K562 (cell line): ENCODE results near the gene DDX41. TPM values are rescaled to one million over a fixed set of nuclear protein-coding genes. Genes with fewer than 3 reads are reported as not detected.

Experiments used
- ATAC-seq: fragments of 200-7000 bp; cut with Tn5 transposase; 3 replicates; pipeline ENCODE4 v1.9.1; 2020; ENCODE audit warnings: moderate library complexity
- BruUV-seq: library from RNA; stranded (reverse); fragments of 400-500 nt; replicated peaks from 2 replicates; lab custom pipeline; 2021; lab: Mats Ljungman, UMichigan
- CTCF ChIA-PET: fragments of 300-600 bp; formaldehyde crosslinking; extraction: SDS; loops from one replicate; lab custom pipeline; 2021; ENCODE audit warnings: low intra/inter-chr PET ratio; lab: Yijun Ruan, JAX
- POLR2A ChIA-PET: fragments of 300-600, 350-650 bp; sonication (Branson Sonifier 250); formaldehyde crosslinking; extraction: SDS; loops from one replicate; lab custom pipeline; 2021; ENCODE audit warnings: antibody characterized with exemption, inconsistent platforms; lab: Yijun Ruan, JAX
- DNase-seq, 4 experiments: peaks; one replicate each; pipeline versions ENCODE4 v3.0.0 to v3.0.0-alpha.2; 2011 to 2018; ENCODE audit warnings: low spot score in 3 of 4, mixed read lengths in 3 of 4; ENCODE audit errors: extremely low read depth in 1 of 4
- FAIRE-seq: peaks from 2 replicates; lab custom pipeline; 2011; peaks lifted over from hg19 to GRCh38; lab: Jason Lieb, UNC
- H2AFZ ChIP-seq: 2 replicates; pipeline ENCODE4 v1.6.0; 2011; ENCODE audit warnings: low read depth, low read length, control low read depth, inconsistent platforms
- H3K27ac ChIP-seq: fragments of 200-600 bp; 3 replicates; pipeline ENCODE4 v1.8.0; 2011; ENCODE audit warnings: low read depth, mild to moderate bottlenecking, control low read depth, inconsistent platforms, low read length, moderate library complexity, mixed read lengths; ENCODE audit errors: extremely low read depth
- H3K27me3 ChIP-seq, 2 experiments: fragments of 300-600 bp in 1 of 2; 2 replicates in 1 of 2; 3 replicates in 1 of 2; pipeline versions ENCODE4 v1.6.0 to v1.8.0; 2011; ENCODE audit warnings: inconsistent platforms in 2 of 2, low read length in 2 of 2, mild to moderate bottlenecking in 1 of 2, mixed read lengths in 1 of 2, moderate library complexity in 1 of 2; ENCODE audit not compliant: control insufficient read depth in 2 of 2, insufficient read depth in 2 of 2
- H3K36me3 ChIP-seq: fragments of 300-600 bp; 3 replicates; pipeline ENCODE4 v1.8.0; 2011; ENCODE audit warnings: mild to moderate bottlenecking, low read length, inconsistent platforms; ENCODE audit not compliant: control insufficient read depth, insufficient read depth
- H3K4me1 ChIP-seq, 2 experiments: fragments of 200-600 bp in 1 of 2; replicated peaks in 1 of 2; 2 replicates in 1 of 2; 3 replicates in 1 of 2; pipeline versions ENCODE4 v1.5.1 to v1.8.0; 2011; ENCODE audit warnings: inconsistent platforms in 2 of 2, low read length in 2 of 2, mild to moderate bottlenecking in 1 of 2, mixed read lengths in 1 of 2, moderate library complexity in 1 of 2; ENCODE audit not compliant: control insufficient read depth in 2 of 2, insufficient read depth in 2 of 2
- H3K4me2 ChIP-seq: 2 replicates; pipeline ENCODE4 v1.6.1; 2011; ENCODE audit warnings: low read length, control low read depth, inconsistent platforms, mixed read lengths; ENCODE audit not compliant: insufficient read depth
- H3K4me3 ChIP-seq: fragments of 200-600 bp; sonication (generic), shearing (Covaris generic); 2 replicates; pipeline ENCODE4 v1.5.1; 2016; ENCODE audit warnings: control low read depth, inconsistent platforms
- H3K79me2 ChIP-seq: fragments of 200-600 bp; 3 replicates; pipeline ENCODE4 v1.8.0; 2011; ENCODE audit warnings: low read length, inconsistent platforms; ENCODE audit not compliant: control insufficient read depth, insufficient read depth
- H3K9ac ChIP-seq, 2 experiments: 2 replicates each; pipeline versions ENCODE4 v1.6.0 to v1.6.1; 2011; ENCODE audit warnings: low read depth in 2 of 2, low read length in 2 of 2, control low read depth in 1 of 2, inconsistent platforms in 1 of 2, mild to moderate bottlenecking in 1 of 2, mixed read lengths in 1 of 2; ENCODE audit not compliant: insufficient read depth in 1 of 2
- H3K9me1 ChIP-seq: one replicate; pipeline ENCODE4 v1.6.0; 2011; ENCODE audit warnings: inconsistent platforms, mild to moderate bottlenecking, low read length, moderate library complexity; ENCODE audit not compliant: control insufficient read depth, insufficient read depth
- H3K9me3 ChIP-seq: replicated peaks from 2 replicates; pipeline ENCODE4 v1.5.1; 2011; ENCODE audit warnings: low read depth, low read length, inconsistent platforms; ENCODE audit not compliant: control insufficient read depth, insufficient read depth
- H4K20me1 ChIP-seq: replicated peaks from 2 replicates; pipeline ENCODE4 v1.6.1; 2011; ENCODE audit warnings: low read length, inconsistent platforms, mixed read lengths; ENCODE audit not compliant: control insufficient read depth, insufficient read depth
- CBX8 ChIP-seq: fragments of 200-600 bp; sonication (generic); IDR thresholded peaks from 2 replicates; pipeline ENCODE4 v1.6.1; 2012; ENCODE audit warnings: borderline replicate concordance, mixed run types, low read depth, mild to moderate bottlenecking, moderate library complexity, mixed read lengths, low read length, control low read depth, inconsistent platforms; ENCODE audit not compliant: poor library complexity, severe bottlenecking; ENCODE audit errors: extremely low read depth
- KDM5B ChIP-seq: fragments of 200-600 bp; sonication (generic); IDR thresholded peaks from 2 replicates; pipeline ENCODE4 v1.6.1; 2012; ENCODE audit warnings: low read depth, mild to moderate bottlenecking, moderate library complexity, low read length, control low read depth, inconsistent platforms; ENCODE audit not compliant: insufficient replicate concordance
- NFATC3 ChIP-seq: fragments of 450-650 bp; IDR thresholded peaks from 2 replicates; pipeline ENCODE4 v1.6.1; 2017; ENCODE audit warnings: mild to moderate bottlenecking
- NFIX ChIP-seq: fragments of 250-450 bp; sonication (Bioruptor Pico); IDR thresholded peaks from 2 replicates; pipeline ENCODE4 v1.4.0; 2020; ENCODE audit warnings: low read depth, mild to moderate bottlenecking, moderate library complexity
- POLR3G ChIP-seq: IDR thresholded peaks from 2 replicates; pipeline ENCODE4 v1.6.1; 2011; ENCODE audit not compliant: insufficient read length, insufficient replicate concordance; ENCODE audit errors: extremely low read depth
- RBM15 ChIP-seq: fragments of 200-400 bp; formaldehyde crosslinking; IDR thresholded peaks from 2 replicates; pipeline ENCODE4 v1.6.1; 2018; ENCODE audit warnings: mild to moderate bottlenecking, low read length, moderate library complexity; ENCODE audit not compliant: insufficient read depth
- SMAD1 ChIP-seq: fragments of 150-350 bp; IDR thresholded peaks from 2 replicates; pipeline ENCODE4 v1.6.1; 2014; ENCODE audit warnings: low read length, low read depth; ENCODE audit not compliant: partially characterized antibody
- SMAD3 ChIP-seq: fragments of 450-650 bp; formaldehyde crosslinking; conservative IDR thresholded peaks from 2 replicates; pipeline ENCODE4 v1.4.0; 2020; ENCODE audit warnings: mild to moderate bottlenecking
- TAF7 ChIP-seq: fragments of 450-650 bp; IDR thresholded peaks from 2 replicates; pipeline ENCODE4 v1.6.1; 2016; ENCODE audit warnings: missing genetic modification characterization, missing compliant biosample characterization
- YBX1 ChIP-seq: fragments of 450-650 bp; IDR thresholded peaks from 2 replicates; pipeline ENCODE4 v1.7.1; 2016; ENCODE audit warnings: mild to moderate bottlenecking
- ZBTB7A ChIP-seq: IDR thresholded peaks from 2 replicates; pipeline ENCODE4 v1.6.1; 2011; ENCODE audit warnings: low read depth, mild to moderate bottlenecking, low read length, moderate library complexity, borderline replicate concordance; ENCODE audit not compliant: control insufficient read depth
- ZKSCAN1 ChIP-seq: fragments of 150-350 bp; IDR thresholded peaks from 2 replicates; pipeline ENCODE4 v1.6.1; 2016; ENCODE audit warnings: low read depth, low read length
- ZNF224 ChIP-seq: sonication (generic); formaldehyde crosslinking; IDR thresholded peaks from 2 replicates; pipeline ENCODE4 v1.8.0; 2022; ENCODE audit warnings: mild to moderate bottlenecking, missing genetic modification reagents
- WGBS: fragments of 100-300 bp; shearing (Covaris generic); methylation state at CpG from one replicate; pipeline ENCODE4 v1.1.6; 2016; ENCODE audit warnings: low coverage, mixed read lengths; ENCODE audit not compliant: insufficient coverage; ENCODE audit errors: missing lambda C conversion rate; 5-methylcytosine and 5-hydroxymethylcytosine counted together
- in situ Hi-C: fragments of 300-500 bp; cut with MboI; formaldehyde crosslinking; loops from 4 replicates; pipeline ENCODE4 v1.15.0; 2018; ENCODE audit warnings: inconsistent platforms, mixed read lengths
- intact Hi-C: fragments of 100-400 bp; cut with micrococcal nuclease; formaldehyde crosslinking; loops from 2 replicates; pipeline ENCODE4 v1.14.2; 2022
- polyA plus RNA-seq, 8 experiments: library from polyadenylated mRNA; depleted of rRNA in 4 of 8; stranded (reverse) in 5 of 8; unstranded in 3 of 8; fragments of >200 nt; fragmentation: Nextera tagmentation in 2 of 8; fragmentation: Illumina TruSeq in 1 of 8; extraction: Ambion mirVana in 2 of 8; extraction: Trizol in 1 of 8; gene quantifications; 2 replicates each; pipeline versions ENCODE4 v1.2.1 to v1.2.3, GENCODE V29; 2011 to 2014; ENCODE audit warnings: inconsistent platforms in 1 of 8, missing spikeins in 1 of 8
- total RNA-seq, 7 experiments: library from RNA; depleted of rRNA in 6 of 7; stranded (reverse); fragments of >200 nt in 6 of 7; fragmentation: Illumina TruSeq in 2 of 7; extraction: Trizol in 2 of 7; gene quantifications; 2 replicates each; pipeline versions ENCODE4 v1.2.1 to v1.2.3, GENCODE V29; 2011 to 2021; ENCODE audit warnings: low replicate concordance in 1 of 7
- TF ChIP-seq, protein P1 (sequence below), 2 experiments: fragments of 450-650 bp; formaldehyde crosslinking in 1 of 2; IDR thresholded peaks; 2 replicates each; pipeline versions ENCODE4 v1.4.0 to v1.6.1; 2014 to 2020; ENCODE audit warnings: mild to moderate bottlenecking in 2 of 2, borderline replicate concordance in 1 of 2, low read depth in 1 of 2

Gene DDX41
- total and polyA plus RNA-seq, 9 of the 15 experiments (the other 6 are each of a cell fraction or from before 2014, with no cell fraction given): 38.2 to 284 (median 116) TPM

DNA sequence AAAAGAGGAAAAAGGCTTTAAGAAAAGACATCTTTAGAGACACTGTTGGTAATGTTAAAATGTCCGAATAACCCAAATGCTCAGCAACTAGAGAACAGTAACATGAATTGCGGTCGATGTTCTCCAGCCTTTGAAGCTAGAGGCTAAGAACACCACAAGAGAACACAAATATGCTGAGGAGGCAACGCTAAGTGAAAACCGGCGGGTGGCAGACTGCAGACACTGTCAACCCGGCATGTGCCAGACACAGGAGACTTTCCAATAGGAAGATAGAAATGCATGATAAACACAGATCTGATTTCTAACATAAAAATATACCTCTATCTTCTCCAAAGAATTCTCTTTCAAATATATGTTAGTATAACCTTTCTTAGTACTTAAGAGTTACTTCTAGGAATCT, 18.4 kb upstream of the DDX41 start:
- ATAC-seq: no peak
- no peaks in the 10 kb centered on the region for H3K79me2 ChIP-seq
- peaks cover 92% of the 10 kb centered on the region for H3K36me3 ChIP-seq
- BruUV-seq: no TSS peak
- ChIA-PET POLR2A (interaction anchor here (1.4 to 3.1 kb wide), 2 partner anchors 11 to 17 kb away, joined by 6 to 14 read pairs; no protein-coding TSS in a partner anchor), CTCF (no interaction called here)
- H3K4me2 ChIP-seq: no peak overlapping the region
- no peaks in the 10 kb centered on the region for H3K9me3 ChIP-seq
- H3K9me1 ChIP-seq: no peaks in the 10 kb centered on the region
- no peak for DNase-seq
- peaks cover 3% of the 10 kb centered on the region for H4K20me1 ChIP-seq
- peaks cover 7 to 9% of the 10 kb centered on the region in 2 experiments for H3K4me1 ChIP-seq
- no peak overlapping the region for H3K27ac ChIP-seq
- H3K27me3 ChIP-seq: no peaks in the 10 kb centered on the region
- H3K4me3 ChIP-seq: no peak overlapping the region
- FAIRE-seq: no peak
- H2AFZ ChIP-seq: no peak overlapping the region
- intact Hi-C loops (no loop called here), in situ Hi-C loops (no loop called here)
- WGBS: 92% methylated on average over 7 of the region's 7 CpGs
- no peak overlapping the region for H3K9ac ChIP-seq
- TF ChIP-seq SMAD1: no peak
- TF ChIP-seq ZNF224 (CRISPR knock-in tag): no peak
- TF ChIP-seq ZBTB7A: no peak
- no peak for TF ChIP-seq TAF7 (tag)
- TF ChIP-seq SMAD3 (CRISPR knock-in tag): no peak
- no peak for TF ChIP-seq RBM15
- TF ChIP-seq ZKSCAN1: no peak
- no peak for TF ChIP-seq NFATC3
- no peak for TF ChIP-seq YBX1
- TF ChIP-seq, protein P1, sequence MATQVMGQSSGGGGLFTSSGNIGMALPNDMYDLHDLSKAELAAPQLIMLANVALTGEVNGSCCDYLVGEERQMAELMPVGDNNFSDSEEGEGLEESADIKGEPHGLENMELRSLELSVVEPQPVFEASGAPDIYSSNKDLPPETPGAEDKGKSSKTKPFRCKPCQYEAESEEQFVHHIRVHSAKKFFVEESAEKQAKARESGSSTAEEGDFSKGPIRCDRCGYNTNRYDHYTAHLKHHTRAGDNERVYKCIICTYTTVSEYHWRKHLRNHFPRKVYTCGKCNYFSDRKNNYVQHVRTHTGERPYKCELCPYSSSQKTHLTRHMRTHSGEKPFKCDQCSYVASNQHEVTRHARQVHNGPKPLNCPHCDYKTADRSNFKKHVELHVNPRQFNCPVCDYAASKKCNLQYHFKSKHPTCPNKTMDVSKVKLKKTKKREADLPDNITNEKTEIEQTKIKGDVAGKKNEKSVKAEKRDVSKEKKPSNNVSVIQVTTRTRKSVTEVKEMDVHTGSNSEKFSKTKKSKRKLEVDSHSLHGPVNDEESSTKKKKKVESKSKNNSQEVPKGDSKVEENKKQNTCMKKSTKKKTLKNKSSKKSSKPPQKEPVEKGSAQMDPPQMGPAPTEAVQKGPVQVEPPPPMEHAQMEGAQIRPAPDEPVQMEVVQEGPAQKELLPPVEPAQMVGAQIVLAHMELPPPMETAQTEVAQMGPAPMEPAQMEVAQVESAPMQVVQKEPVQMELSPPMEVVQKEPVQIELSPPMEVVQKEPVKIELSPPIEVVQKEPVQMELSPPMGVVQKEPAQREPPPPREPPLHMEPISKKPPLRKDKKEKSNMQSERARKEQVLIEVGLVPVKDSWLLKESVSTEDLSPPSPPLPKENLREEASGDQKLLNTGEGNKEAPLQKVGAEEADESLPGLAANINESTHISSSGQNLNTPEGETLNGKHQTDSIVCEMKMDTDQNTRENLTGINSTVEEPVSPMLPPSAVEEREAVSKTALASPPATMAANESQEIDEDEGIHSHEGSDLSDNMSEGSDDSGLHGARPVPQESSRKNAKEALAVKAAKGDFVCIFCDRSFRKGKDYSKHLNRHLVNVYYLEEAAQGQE (IDR thresholded peaks at IDR 0.05; ENCODE audit: borderline replicate concordance): no peak
- TF ChIP-seq, protein P1 (CRISPR knock-in tag; IDR thresholded peaks at IDR 0.05; ENCODE audit: low read depth): no peak
- no peak for TF ChIP-seq CBX8
- TF ChIP-seq KDM5B: no peak
- TF ChIP-seq NFIX (CRISPR knock-in tag): no peak
- no peak for TF ChIP-seq POLR3G
